GM19455 (cell line): Measurements from ENCODE around the gene SRPK3.
"Not testable (repeated sequence)": the region's sequence is repeated elsewhere in the genome, so short reads cannot be mapped to it uniquely, and the experiment has no call there.

Experiments
- ATAC-seq: cut with Tn5 transposase; IDR thresholded peaks from one replicate; pipeline ENCODE4 v1.9.1; 2021; ENCODE audit not compliant: unreplicated experiment

Gene SRPK3

DNA sequence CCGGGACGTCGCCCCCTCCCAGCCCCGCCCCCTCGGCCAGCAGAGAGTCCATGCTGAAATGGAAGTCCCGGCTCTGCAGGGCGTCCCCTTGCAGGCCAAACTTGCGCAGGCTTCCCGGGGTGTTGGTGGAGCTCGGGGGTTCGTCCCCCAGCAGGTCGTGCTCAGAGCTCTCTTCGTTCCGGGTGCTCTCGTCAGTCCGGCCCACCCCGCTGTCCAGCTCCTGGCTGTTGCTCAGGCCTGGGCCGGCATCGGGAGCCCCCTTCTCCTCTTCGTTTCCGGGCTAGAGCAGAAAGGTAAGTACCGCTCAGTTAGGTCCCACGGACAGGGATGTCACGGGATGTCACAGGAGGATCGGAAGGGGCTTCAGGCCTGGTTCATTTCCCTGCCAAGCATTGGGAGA, 23.8 kb downstream of the SRPK3 start:
- no peak for ATAC-seq

DNA sequence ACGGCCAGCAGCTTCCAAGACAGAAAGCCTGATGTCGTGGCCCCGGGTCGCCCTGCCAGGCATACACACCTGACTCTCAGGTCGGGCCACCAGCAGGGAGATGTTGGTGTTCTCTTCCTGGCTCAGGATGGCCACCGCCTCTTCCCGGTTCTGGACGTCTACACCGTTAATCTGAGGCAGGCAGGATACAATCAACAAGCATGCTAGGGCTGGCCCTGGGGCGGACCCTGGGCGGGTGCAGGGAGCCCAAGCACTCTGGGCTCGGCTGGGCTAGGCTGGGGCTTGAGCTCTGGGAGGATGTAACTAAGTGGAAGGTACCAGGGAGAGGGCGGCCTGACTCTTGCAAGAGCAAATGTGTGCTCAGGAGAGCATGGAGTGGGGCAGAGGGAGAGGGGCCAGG, 24.6 kb downstream of the SRPK3 start:
- no peak for ATAC-seq

DNA sequence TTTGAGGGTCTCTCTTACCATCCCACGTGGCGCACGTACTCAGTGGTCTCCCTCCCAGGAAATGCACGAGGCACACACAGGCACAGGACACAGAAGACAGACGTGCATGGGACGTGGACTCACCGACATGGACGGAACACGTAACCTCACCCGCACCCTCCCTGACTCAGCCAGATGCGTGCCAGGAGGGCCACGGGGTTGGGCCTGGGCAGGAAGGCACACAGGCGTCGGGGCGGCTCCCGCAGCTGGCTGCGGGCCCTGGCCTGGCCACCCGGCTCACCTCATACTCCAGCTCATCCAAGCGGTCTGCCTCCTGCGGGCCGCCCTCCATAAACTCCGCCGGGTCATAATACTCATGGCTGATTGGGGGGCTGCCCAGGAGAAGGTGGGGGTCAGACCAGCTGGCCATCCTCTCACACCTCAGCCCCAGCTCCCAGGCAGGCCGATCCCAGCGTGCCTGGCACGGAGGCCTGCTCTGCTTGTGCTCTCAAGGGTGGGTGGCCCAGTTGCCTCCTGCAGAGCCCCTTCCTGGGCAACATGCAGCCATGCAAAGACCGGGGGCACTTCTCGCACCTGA, 26.2 kb downstream of the SRPK3 start:
- ATAC-seq: no peak

DNA sequence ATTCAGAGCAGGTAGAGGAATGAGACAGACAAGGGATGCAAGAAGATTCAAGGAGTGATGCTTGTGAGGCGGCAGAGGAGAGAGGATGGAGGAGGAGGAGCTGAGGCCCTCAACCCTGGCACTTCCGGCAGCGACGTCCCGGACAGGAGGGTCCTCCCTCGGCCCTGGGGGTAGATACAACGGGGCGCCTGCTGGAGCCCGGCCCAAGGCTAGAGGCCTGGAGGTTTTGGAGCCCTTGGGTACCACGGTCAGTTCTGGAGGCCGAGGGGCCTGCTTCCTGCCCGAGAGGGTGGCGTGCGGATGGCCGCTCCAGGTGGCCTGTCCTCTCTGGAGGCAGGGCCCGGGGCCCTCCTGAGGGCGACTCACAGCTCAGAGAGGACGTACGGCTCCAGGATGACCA, 27.1 kb downstream of the SRPK3 start:
- no peak for ATAC-seq

DNA sequence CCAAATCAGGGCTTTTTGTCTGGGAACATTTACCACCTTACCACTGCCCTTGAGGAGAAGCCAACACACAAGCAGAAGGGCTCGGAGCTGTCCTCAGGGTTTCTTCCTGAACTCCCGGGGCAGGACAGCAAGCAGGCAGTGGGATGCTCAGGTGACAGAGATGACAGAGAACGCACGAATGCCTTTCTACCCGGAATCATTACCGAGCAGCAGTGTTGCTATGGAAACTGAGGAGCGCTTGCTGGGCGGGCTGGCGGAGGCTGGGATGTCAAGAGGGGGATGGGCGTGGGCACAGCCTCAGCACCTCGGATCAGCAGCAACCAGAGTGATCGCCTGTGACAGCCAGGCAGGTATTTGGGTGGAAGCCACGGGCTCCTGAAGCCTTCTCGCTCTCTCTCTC, 31.4 kb downstream of the SRPK3 start:
- no peak for ATAC-seq

DNA sequence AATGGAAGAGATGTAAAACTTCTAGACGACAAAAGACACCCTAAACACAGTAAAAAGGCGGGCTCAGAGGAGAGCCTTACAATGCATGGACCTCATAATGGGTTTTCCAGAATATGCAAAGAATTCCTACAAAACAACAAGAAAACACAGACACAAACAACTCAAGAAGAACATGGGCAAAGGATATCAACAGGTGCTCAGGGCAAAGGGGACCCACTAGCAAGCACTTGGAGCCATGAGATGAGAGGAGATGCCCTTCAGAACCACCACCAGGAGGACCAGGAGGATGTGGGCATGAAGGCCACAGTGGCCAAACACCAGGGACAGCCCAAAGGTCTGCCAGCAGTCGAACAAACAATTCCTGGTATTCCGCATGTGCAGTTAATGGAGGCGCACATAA, 32.3 kb downstream of the SRPK3 start:
- ATAC-seq: no peak

DNA sequence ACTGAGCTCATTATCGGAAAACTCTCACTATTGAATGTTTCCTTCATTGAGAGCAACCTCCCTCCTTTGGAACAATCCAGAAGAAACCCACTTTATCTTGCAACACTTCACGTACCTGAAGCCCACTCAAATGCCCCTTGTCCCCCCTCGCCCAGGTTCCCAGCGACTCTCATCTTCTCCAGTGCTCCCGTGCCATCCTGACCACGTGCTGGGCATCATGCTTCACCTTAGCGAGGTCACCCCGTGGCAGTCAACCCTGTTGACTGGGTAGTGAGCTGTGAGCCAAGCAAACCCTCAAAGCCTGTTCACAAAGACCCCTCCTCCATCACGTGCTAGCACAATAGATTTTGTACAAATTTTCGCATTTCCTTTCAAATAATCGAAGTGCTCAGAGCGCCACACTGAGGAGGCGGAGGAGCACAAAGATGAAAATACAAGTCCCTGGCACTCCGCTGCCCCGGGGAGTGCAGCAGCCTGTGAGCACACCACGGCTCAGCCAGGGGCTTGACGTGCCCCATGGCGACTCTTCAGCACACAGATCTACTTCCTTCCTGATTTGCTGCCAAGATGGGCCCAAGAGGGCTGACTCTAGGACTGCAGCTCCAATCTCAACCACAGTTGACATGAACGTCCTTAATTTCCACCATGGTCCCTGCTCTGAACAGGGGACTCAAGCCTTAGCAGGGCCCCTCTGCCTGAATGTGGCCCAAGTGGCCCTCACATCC, 33.9 kb downstream of the SRPK3 start:
- no peak for ATAC-seq

DNA sequence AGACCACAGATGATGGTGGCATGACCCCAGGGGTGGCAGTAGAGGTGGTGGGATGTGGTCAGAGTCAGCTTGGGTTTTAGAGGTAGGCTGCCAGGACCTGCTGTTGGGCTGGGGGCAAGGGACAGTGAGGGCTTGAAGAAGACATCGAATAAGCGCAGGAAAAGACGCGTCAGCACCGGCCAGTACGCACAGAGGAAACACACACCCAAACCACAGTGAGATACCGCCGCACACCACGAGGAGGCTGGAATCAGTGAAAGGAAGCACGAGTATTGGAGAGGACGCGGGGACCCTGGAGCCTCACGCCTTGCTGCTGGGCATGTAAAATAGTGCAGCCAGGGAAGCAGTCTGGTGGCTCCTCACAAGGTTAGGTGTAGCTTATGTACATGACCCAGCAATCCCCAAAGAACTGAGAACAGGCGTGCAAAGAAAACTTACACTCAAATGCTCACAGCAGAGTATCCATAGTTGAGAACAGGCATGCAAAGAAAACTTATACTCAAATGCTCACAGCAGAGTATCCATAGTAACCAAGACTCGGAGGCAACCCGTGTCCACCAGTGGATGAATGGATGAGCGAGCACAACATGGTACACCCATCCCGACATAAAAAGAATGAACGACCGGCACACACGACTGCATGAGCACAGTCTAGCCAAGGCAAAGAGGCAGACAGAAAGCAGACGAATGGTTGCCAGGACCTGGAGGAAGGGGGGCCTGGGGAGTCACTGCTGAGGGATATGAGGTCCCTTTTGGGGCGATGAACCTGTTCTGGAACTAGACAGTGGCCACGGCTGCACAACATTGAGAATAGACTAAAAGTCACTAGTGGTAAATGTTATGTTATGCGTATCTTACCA, 36.2 kb downstream of the SRPK3 start:
- no peak for ATAC-seq

DNA sequence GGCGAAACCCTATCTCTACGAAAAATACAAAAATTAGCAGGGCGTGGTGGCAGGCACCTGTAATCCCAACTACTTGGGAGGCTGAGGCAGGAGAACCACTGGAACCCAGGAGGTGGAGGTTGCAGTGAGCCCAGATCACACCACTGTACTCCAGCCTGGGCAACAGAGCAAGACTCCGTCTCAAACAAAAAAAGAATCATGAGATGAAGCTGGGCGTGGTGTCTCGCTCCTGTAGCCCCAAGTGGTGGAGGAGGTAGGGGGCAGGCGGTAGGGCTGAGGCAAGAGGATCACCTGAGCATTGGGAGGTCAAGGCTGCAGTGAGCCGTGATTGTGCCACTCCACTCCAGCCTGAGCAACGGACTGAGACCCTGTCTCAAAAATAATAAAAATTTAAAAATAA, 37.2 kb downstream of the SRPK3 start:
- not testable (repeated sequence) for ATAC-seq

DNA sequence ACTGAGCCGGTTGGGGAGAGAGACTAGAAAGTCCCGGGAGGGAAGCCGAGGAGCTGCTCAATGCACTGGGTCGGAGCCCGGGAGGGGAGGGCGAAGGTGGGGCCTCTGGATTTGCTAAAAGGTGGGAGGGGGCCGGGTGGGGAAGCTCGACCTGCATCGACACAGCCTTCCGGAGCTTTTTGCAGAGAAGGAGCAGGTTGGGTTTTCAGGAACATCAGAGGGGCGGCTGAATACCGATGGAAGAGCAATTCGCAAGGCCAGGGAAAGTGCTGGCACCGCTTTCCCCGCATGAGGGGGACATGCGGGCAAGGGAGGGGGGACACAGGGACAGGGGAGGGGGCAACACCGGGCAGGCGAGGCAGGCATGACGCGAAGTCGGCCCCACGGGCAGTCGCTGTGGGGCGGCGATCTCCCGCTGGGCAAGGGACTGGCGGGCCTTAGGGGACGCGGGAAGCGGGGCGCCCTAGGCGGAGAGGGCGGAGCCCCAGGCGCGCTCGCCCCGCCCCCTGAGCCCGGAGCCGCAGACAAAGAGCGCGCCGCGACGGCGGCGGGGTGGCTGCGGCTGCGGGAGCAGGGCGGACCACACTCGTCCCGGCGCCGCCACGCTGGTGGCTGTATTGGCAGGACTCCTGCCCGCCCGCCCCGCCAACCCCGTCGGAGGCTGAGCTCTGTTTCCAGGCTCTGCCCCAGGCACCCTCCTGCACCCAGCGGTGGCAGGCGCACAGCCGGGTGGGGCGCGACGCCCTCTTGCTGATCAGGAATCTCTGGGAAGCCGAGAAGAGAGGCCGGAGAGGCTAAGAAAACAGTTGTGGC, 37.9 kb downstream of the SRPK3 start:
- no peak for ATAC-seq

DNA sequence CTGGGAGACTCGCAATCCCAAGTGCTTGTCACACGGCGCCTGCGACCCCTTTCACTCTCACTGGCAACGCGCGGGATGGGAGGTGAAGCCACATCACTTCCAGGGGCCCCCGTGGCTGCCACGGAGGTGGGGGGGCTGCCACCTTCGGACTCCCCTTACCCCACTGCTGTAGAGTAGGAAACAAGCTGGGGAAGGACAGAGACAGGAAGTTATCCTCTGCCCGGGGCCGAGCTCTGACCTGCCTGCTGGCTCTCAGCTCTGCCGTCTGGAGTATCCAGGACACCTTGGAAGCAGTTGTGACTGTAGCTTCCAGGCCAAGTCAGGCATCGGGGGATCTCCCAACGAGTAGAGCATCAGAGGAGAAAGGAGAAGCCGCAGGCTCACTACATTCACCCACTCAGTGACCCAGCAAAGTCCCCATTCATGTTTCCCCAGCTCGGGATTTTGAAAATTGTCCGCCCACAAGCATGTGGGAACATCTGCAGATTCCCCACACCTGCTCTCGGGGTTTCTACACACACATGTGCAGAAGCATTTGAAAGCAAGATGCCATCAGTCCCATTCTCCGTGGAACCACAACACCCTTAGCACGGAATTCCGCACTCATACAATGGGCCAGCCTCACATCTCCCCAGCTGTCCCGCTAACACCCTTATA, 38.7 kb downstream of the SRPK3 start:
- no peak for ATAC-seq

DNA sequence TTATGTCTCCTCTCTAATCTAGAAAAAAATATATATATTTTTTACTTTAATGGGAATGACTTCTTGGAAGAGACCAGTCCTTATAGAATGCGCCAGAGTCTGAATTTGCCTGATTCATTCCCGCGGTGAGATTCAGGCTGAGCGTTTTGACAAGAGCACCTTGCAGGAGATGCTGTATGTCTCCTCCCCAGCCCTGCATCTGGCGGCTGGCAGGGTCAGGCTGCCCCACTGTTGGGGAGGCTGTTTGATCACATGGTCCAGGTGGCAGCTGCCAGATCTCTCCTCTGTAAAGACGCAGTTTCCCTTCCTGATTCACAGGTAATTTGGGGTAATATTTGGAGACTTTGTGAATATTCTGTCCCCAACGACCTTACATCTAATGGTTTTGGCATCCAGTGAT, 39.8 kb downstream of the SRPK3 start:
- ATAC-seq: no peak

DNA sequence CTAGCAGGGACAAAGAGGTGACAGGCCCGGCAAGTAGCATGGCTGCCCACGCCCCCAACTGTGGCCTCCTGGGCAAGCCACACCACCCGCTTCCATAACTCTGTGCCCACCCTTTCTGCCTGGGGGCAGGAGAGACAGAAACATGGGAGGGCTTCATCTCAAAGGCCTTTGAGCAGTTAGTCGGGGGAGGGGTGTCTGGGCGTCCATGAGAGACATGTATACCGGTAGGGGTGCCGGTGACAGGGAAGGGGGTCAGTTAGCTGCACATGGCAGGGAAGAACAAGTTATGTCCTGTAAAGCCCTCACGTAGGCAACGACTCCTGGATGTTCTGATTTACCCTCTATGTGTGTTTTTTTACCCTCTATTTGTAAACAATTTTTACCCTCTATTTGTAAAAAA, 40.2 kb downstream of the SRPK3 start:
- no peak for ATAC-seq

DNA sequence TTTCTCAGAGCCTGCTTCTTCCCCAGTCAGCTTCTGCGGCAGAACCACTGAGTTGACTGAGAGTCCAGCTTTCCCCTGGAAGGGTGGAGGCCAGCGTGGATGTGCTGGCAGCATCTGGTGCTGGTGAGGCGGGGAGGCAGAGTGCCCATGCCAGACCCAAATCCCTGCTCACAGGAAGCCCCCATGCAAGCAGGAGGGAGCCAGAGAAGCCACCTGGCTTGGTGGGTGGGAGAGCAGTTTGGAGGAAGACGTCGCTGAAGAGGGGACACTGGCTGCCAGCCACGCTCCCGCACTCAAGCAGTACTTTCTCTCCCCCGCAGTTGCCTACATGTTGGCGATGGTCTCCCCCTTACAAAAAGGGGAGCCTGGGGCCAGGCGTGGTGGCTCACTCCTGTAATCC, 43.5 kb downstream of the SRPK3 start:
- ATAC-seq: no peak

DNA sequence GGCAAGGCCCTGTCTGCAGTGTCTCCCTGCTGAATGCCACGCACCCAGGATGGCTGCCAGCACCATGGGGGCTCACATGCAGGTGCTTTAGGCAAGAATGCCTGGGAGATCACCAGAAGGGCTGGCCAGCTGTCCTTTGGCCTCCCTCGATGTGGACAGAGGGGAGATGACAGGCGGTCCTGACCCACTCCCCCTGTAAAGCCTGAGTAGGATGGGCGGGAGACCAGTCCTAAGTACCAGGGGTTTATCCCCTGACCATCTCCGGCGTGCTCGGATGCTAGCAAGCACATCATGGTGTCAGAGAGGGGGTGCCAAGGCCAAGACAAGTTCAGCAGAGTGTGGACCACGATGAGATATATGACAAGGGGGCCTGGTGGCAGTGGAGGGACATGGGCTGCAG, 44.2 kb downstream of the SRPK3 start:
- no peak for ATAC-seq

DNA sequence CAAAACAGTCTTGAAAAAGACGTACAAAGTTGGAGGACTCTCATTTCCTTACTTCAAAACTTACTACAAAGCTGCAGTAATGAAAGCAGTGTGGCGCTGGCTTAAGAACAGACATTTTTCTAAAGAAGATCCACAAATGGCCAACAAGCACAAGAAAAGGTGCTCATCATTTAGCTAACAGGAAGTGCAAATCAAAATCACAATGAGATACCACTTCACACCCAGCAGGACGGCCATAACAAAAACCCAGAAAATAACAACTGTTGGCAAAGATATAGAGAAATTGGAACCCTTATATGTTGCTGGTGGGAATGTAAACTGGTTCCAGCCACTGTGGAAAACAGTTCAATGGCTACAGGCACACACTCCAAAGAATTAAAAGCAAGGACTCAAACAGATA, 46.2 kb downstream of the SRPK3 start:
- ATAC-seq: no peak

DNA sequence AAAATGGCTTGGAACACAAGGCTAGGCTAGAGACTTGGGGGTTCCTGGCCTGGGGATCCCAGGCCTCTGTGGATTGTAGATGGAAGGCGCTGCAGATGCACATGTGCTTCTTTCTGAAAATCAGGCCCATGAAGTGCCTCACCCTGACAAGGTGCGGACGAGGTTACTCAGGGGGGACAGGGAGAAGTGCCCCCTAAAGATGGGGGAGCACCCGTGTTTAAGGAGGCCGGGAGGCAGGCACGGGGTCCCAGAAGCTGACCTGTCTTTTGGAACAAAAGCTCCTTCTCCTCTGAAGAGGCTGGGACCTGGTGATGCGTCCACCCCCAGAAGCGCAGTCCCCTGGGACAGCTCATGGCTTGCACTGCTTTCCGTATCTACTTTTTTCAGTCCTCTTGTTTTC, 47.1 kb downstream of the SRPK3 start:
- ATAC-seq: no peak

DNA sequence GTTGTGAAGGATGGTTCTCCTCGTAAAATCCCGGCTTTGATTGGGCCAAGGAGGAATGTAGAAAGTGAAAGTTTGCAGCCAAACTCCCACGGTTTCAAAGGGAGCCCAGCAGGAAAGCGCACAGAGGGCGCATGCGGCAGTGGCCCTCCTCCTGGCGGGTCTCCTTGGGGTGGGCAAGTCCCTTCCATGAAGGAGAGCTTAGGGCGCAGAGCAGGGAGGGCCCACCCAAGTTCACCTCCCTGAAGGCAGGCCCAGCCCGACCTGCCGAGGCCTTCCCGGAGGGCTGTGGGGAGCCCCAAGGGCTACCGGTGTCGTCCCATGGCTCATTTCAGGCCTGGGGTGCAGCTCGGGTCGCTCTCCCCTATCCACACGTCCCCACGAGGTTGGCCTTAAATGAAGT, 47.5 kb downstream of the SRPK3 start:
- no peak for ATAC-seq

DNA sequence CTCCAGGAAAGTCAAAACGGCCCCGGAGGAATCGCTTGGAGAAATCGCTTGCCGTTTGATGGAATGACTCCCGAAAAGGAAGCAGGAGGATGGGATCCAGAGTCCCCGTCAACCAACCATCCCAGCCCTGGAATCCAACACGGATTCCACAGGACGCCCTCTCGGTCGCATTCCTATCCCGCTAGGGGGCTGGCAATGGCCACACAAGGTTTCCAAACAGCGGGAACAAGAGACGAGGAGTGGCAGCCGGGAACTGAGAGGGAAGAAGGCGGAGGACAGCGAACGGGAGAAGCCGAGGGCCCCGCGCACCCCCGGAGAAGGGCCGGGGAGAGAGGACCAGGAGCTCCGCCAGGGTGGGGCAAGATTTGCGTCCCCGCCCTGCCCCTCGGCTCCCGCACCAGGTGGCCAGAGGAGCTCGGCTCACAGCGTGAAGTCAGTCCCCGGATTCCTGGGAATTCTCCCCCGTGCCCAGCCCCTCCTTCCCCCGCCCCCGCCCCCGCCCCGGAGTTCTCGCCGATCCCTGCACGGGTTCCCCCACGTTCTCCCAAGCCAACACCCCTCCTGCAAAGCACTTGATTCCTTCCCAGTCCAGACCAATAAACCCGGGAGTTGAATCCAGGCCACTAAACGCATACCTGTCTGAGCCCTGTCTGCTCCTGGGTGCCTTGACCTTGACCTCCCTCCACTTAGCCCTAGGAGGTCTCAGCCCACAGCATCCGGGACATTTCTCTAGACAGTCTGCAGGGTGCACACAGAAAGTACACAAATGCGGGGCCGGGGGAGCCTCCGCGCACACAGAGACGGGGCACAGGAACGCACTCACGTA, 48.1 kb downstream of the SRPK3 start:
- no peak for ATAC-seq

DNA sequence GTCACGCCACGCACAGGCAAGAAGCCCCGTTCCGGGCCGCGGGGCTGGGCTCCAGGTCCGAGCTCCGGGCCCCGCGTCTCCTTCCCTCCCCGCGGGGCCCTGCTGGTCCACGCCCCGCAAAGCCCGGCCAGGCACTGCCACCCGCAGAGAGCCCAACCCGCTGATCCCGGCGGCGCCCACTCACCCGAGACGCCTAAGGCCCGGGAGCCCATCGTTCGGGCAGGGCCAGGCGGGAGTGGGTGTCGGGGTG, 48.6 kb downstream of the SRPK3 start:
- no peak for ATAC-seq
